Measurements from ENCODE around the gene MSL3. TPM values are rescaled to one million over a fixed set of nuclear protein-coding genes. Genes with fewer than 3 reads are reported as not detected.

Gene MSL3
- polyA plus RNA-seq, 1 donor from 2014 or later, result 37.2 TPM

GRCh38 chrX:11813341-11813740 lies 55.3 kb downstream of the MSL3 start:
- no peak overlapping the region for H3K4me3 ChIP-seq (ENCODE audit: low read length)
- H3K36me3 ChIP-seq (ENCODE audit: insufficient read depth, low read length), result no peaks in the 10 kb centered on the region
- H3K9ac ChIP-seq (ENCODE audit: low read length), result no peak overlapping the region
- H3K27ac ChIP-seq (ENCODE audit: low read length), result no peak overlapping the region
- H3K9me2 ChIP-seq (ENCODE audit: insufficient read depth, low read length), result no peaks in the 10 kb centered on the region
- no peaks in the 10 kb centered on the region for H3K27me3 ChIP-seq (ENCODE audit: insufficient read depth, low read depth, low read length)
- no peaks in the 10 kb centered on the region for H3F3A ChIP-seq (ENCODE audit: insufficient read depth, low read length, poor library complexity, severe bottlenecking)
- H3K4me2 ChIP-seq (ENCODE audit: low read length), result no peak overlapping the region
- no peaks in the 10 kb centered on the region for H3K79me2 ChIP-seq (replicated peaks; ENCODE audit: insufficient read depth, low read length)
- no peaks in the 10 kb centered on the region for H4K20me1 ChIP-seq (ENCODE audit: insufficient read depth)
- H3K9me3 ChIP-seq (ENCODE audit: low read length), result no peaks in the 10 kb centered on the region
- no peak for TF ChIP-seq EP300 (conservative IDR thresholded peaks at IDR 0.05; ENCODE audit: poor library complexity, severe bottlenecking)
- no peak for TF ChIP-seq SMC3 (conservative IDR thresholded peaks at IDR 0.05; ENCODE audit: poor library complexity)
- no peak overlapping the region for H2AFZ ChIP-seq (ENCODE audit: low read depth, low read length)

Other genes starting within 250 kb of the MSL3 start
- gene ARHGAP6, start 92.3 kb upstream of the MSL3 start, polyA plus RNA-seq, result 0.40 TPM in 1 of 2 replicates, not detected in the other

All from neural cell (in vitro differentiated cells).